Fibroblast of skin of abdomen (primary cell): ENCODE results near the gene CFAP410.
A peak's percentile ranks its signal among the peaks of the same experiment; 100 is the strongest.

Source experiments
- DNase-seq: peaks from one replicate; pipeline ENCODE4 v3.0.0-alpha.2; 2013

CFAP410 gene

DNA sequence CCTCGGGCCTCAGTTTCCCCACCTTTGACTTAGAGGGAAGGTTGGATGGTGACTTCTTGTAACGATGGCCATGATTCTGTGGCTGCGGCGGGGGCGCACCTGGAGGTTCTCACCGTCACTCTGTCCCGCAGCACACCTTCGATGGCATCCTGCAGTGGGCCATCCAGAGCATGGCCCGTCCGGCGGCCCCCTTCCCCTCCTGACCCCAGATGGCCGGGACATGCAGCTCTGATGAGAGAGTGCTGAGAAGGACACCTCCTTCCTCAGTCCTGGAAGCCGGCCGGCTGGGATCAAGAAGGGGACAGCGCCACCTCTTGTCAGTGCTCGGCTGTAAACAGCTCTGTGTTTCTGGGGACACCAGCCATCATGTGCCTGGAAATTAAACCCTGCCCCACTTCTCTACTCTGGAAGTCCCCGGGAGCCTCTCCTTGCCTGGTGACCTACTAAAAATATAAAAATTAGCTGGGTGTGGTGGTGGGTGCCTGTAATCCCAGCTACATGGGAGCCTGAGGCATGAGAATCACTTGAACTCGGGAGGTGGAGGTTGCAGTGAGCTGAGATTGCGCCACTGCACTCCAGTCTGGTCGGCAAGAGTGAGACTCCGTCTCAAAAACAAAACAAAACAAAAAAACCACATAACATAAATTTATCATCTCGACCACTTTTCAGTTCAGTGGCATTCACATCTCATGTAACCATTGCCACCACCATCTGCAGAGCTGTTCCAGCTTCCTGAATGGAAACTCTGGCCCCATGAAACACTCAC is 41.5 kb downstream of the CFAP410 start:
- peak; percentile 74 for DNase-seq

DNA sequence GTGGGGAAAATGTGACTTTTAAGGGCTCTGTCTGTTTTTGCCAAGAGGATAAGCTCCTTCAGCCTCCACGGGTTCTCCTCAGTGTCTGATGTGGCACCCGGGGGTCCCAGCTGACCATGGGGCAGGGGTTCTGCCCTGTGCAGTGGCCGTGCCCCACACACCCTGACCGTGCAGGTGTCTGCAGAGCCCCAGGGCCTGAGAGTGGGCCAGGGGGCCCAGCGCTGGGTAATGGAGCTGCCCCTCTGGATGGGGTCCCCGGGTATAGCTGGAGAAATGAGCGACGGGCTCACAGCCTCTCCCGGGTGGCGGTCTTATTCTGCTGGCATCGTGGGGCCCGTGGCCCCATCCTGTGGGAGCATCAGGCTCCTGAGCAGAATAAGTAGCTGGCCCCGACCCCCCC is 42.3 kb downstream of the CFAP410 start:
- no peak for DNase-seq

DNA sequence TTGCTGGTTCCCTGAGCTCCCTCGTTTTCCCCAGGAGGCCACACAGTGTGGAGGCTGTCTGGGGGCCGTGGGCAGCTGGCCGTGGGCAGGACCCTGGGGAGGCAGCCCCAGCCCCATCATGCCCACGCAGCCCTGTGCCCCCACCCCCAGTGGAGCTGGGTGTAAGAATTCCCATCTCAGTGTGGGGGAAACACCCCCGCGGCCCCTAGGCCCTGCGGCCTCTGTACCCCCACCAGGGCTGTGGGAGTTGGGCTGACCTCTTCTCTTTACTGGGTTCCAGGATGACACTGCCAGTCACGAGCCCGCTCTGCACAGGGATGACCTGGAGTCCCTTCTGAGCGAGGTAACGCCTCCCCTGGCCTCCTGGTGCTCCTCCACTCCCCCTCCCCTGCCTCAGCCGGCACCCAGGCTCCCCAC is 43.1 kb downstream of the CFAP410 start:
- DNase-seq = no peak

DNA sequence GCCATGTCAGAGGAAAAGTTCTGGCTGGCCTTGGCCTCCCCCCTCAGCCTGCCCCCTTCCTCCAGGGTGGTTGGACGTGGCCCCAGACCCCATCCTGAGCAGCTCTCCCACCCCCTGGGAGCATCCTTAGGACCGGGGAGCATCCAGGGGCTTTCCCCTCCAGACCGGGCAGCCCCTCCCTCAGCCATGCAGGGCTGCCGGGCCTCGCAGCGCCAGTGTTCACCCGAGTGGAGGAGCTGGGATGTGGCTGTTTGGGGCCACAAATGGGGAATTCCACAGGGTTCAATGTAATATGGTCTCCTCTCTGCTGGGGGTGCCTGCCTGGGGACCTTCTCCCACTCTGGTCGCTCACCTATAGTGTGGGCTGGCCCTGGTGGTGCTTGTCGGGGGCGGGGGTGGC is 43.5 kb downstream of the CFAP410 start:
- DNase-seq = no peak

DNA sequence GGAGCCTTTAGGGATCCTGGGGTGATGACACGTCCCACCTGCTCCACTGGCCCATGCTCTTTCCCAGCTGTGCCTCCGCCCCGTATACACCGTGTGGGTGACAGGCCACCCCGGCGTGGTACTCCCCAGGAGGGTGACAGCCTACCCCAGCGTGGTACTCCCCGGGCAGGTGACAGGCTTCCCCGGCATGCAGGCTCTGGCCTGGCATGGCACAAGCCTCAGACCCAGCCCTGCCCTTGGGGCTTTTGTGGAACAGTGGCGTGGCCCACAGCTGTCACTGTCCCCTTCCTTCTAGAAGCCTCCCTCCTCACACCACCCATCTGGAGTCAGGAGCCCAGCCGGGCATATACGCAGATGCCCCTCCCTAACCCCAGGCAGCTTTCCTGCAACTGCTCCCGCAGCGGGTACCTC is 44.0 kb downstream of the CFAP410 start:
- no peak for DNase-seq

DNA sequence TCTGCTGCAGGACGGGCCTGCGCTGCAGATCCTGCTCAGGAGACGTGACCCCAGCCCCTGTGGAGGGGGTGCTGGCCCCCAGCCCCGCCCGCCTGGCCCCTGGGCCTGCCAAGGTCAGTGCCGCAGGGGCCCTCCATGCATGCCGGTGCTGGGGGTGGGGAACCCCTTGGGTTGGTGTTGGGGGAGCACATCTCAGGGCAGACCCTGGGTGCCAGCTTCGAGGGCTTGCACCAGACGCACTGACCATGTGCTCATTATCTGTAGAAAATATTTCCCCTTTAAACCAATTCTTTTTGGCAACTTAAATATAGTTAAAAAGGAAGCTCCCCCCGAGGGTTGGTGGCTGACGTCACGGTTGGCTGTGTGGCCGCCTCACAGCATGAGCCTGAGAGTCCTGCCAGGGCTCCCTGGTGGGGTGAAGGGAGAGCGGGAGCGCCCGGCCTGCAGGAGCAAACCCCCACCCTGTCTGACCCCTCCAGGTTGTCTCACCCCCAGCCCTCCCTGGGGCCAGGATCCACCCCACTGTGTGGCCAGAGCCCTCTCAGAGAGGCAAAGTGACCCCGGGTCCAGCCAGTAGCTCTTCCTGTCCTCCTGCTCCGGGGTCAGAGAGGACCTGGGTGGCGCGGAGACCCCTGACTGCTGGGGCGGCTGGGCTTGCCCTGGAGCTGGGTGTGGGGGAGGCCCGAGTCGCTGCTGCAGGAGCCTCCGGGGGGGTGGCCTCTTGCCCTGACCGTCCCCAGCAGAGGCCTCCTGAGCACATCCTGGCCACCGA is 44.6 kb downstream of the CFAP410 start:
- peak; percentile 14 for DNase-seq

DNA sequence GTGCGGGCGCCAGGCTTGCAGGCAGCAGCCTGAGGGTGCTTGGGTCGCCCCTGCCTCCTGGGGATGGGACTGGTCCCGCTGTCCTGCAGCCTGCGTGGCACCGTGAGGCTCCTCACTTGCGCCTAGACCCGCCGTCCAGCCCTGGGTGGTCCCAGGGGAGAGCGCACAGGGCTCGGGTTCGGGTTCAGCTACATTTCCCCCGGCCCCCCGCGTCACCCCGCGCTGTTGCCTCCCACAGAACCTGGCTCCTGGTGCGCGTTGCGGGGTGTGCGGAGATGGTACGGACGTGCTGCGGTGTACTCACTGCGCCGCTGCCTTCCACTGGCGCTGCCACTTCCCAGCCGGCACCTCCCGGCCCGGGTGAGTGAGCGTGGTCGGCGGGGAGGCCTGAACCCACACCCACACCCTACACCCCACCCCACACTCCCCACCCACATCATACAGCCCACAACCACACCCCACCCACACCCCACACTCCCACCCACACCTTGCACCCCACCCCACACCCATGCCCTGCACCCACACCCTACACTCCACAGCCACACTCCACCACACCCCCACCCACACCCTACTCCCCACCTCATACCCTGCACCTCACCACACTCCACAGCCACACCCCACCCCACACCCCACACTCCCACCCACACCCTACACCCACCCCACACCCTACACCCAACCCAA is 45.5 kb downstream of the CFAP410 start:
- DNase-seq = no peak

DNA sequence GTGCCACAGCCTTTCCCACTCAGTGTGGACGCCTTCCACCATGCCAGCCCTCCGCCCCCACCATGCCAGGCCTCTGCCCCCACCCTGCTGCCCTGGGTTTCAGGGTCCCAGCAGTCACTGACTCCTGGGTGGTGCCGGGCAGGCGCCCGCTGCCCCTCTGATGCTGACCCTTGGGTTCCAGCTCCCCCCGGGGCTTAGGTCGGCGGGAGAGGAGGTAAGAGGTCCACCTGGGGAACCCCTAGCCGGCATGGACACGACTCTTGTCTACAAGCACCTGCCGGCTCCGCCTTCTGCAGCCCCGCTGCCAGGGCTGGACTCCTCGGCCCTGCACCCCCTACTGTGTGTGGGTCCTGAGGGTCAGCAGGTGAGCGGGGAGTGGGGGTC is 46.4 kb downstream of the CFAP410 start:
- DNase-seq = no peak

DNA sequence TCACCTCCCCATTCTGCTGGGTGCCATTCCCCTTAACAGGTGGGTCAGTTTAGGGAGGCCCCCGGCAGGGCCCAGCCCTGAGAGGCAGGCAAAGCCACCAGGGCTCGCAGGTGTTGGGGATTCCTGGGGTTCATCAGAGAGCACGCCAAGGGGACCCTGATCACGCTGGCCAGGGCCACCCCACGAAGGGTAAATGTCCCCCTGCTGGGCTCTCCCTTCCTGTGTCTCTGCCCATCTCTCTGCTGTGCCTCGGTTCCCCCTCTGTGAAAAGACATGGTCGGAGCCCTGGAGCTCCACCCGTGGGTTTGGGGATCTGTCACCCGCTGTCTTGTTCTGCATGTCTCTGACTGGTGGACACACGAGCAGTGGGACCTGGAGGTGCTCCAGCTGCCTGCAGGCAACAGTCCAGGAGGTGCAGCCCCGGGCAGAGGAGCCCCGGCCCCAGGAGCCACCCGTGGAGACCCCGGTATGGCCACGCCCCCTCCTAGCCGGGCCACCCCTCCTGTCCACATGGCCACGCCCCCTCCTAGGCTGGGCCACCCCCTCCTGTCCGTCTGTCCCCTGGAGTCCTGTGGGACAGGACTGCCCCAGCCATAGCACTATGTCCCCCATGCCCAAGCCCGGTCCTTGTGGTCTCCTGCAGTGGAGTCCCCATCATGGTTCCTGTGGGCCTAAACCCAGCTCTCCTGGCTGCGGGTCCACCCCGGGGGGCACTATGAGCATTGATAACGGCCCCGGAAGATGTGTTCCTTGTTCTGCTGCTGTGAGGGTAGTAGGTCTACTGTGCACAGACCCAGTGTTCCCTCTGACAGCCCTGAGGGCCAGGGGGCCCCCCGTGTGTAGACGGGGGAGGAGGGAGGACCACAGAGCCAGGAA is 47.0 kb downstream of the CFAP410 start:
- DNase-seq = no peak

DNA sequence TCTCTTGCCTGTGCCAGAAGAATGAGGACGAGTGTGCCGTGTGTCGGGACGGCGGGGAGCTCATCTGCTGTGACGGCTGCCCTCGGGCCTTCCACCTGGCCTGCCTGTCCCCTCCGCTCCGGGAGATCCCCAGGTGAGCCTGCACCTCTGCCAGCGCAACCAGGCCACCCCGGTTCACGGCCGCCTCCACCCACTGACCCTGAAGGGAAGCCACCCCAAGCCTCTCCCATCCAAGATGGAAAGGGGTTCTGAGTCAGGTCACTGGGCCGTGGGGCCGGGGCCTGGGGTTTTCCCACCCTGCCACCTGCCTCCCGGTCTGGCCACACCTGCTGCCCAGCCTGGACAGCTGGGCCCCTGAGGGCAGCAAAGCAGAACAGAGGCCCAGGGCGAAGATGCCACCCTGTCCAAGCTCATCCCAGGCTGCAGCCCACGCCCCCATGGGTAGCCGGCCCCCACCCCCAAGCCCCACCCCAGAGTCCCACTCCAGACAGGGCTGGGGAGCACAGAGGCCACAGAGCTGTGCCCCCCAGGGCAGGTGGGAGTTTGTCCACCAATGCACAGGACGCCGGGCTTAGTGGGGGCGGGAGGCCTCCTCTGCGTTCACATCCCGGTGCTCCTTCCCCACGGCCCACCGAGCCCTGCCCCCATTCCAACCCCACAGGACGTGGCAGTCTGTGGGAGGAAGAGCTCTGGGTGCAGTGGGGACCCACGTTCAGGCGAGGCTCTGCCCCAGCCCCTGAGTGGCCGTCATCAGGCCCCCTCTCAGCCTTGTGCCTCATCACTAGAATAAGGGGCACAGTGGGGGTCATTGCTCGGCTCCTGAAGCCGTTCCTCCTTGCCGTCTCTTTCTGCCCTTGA is 47.9 kb downstream of the CFAP410 start:
- DNase-seq = no peak

DNA sequence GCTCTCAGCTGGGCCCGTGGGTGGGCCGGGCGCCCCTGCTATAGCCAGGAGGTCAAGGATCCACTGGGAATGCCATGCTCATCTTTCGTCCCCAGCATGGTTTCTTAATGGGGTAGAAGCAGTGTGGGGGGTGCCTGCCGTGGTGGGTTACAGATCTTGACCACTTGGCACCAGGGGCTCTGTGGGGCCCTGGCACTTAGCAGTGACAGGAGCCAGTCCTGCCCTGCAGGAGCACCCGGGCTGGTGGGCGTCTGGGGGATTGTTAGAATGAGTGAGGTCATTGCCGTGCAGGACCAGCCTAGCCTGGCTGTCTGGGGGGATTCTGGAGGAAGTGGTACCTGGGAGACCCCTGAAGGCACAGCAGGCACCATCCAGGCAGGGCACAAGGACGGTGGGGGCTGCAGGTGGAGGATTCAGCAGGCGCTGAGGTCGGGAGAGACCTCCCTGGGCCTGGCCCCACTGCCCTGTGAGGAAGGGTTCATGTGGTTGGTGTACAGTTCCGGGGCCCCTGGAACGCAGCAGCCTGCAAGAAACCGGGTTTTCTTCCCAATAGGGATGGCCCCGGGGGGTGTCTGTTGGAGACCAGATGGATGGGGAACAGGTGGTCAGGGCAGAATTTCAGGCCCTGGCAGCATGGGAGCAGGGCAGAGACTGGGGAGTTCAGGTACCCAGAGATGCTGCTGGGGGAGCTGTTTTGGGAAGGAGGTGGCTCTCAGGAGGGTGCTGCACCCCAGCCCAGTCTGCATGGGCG is 48.7 kb downstream of the CFAP410 start:
- no peak for DNase-seq

DNA sequence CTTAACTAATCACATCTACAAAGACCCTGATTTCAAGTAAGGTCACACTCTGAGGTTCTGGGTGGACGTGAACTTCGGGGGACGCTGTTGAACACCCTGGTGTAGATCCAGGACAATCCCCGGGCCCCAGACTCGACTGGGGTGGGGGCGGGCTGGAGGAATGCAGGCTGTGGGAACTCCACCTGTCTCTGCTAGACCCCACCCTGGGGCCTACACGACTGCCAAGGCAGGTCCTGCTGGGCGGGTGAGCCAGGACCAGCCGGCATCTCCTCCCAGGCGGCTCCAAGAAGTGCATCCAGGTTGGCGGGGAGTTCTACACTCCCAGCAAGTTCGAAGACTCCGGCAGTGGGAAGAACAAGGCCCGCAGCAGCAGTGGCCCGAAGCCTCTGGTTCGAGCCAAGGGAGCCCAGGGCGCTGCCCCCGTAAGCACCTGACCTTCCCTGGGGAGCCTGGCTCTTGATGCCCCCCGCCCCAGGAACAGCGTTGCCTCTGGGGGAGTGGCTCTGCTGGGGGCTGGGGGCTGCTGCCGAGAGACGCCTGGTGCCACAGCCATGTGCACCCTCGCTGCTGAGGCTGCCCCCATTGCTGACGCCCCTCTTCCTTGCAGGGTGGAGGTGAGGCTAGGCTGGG is 49.7 kb downstream of the CFAP410 start:
- DNase-seq = no peak

DNA sequence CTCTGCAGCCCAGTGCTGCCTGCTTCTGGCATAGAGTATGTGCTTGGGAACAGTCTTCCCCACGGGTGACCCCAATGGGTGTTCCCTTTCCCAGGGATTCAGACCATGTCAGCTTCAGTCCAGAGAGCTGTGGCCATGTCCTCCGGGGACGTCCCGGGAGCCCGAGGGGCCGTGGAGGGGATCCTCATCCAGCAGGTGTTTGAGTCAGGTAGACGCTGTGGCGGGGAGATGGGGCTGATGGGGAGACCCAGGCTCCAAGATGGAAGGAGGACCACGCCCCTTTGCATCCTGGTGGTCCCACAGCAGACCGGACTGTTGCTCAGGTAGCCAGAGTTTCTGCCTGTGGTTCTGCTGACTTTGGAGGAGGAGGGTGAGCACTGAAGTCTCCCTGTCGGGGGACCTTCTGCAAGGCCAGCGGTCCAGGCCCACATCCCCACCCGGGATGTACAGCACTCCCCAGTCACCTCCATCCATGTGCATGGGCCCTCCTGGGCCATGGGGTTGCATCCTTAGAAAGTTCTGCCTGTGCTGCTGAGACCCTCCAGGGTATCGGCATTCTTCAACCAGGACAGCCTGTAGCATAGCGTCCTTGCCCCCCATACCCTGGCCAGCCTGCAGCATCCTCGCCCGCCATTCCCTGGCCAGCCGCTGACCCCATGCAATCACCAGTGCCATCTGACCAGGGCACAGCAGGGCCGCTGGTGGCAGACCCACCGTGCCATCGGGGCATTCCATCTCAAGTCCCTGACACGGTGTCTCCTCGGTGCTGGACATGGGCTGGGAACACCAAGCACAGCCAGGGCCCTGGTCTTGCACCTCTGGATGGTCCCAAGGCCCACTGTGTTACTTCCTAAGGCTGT is 50.7 kb downstream of the CFAP410 start:
- no peak for DNase-seq

DNA sequence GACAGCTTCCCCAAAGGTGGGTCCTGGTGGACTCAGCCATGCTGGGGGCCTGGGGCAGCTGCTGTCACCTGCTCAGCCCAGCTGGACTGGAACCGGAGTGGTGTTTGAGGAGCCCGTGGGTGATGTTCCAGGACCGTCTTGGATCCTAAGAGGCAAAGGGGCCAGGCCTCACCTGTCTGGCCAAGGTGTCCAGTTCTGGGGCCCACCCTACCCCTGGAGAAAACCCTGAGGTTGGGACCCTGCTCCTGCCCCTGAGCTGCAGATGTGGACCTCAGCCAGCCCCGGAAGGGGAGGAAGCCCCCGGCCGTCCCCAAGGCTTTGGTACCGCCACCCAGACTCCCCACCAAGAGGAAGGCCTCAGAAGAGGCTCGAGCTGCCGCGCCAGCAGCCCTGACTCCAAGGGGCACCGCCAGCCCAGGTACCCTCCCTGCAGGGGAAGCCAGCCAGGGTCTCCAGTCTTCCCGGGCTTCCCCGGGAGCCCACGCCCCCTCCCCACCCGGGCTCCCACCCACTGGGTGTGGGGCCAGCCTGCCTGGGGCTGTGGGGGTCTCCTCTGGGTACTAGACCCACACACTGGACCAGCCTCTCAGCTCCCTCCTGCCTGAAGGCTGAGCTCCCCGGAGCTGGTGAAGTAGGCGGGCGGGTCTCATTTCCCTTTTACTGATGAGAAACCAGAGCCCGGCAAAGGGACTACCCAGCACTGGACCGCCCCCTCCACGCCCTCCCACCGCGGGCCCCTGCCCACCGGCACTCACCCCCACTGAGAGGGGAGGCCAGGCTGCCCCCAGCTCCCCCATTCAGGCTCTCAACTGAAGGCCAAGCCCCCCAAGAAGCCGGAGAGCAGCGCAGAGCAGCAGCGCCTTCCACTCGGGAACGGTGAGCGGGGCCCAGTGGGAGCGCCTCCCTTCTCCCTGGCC is 52.2 kb downstream of the CFAP410 start:
- DNase-seq = no peak

DNA sequence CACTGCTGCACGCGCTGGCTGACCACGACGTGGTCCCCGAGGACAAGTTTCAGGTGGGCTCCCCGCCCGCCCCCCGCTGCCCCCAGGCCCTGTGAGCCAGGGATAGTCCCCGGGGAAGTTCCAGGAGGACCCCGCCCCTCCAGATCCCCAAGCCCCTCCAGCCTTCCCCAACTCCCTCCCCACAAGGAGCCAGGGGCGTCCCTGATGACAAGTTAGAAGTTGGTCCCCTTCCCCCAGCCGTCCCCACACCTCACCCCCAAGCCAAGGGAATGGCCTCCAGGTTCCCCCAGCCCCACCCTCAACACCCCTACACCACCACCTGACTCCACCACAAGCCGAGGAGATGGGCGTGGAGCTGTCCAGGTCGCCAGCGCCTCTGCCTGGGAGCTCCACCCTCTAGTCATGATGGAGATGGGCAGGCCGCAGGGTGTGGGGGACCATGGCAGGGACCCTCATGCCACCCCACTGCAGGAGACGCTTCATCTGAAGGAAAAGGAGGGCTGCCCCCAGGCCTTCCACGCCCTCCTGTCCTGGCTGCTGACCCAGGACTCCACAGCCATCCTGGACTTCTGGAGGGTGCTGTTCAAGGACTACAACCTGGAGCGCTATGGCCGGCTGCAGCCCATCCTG is 53.0 kb downstream of the CFAP410 start:
- DNase-seq = no peak

DNA sequence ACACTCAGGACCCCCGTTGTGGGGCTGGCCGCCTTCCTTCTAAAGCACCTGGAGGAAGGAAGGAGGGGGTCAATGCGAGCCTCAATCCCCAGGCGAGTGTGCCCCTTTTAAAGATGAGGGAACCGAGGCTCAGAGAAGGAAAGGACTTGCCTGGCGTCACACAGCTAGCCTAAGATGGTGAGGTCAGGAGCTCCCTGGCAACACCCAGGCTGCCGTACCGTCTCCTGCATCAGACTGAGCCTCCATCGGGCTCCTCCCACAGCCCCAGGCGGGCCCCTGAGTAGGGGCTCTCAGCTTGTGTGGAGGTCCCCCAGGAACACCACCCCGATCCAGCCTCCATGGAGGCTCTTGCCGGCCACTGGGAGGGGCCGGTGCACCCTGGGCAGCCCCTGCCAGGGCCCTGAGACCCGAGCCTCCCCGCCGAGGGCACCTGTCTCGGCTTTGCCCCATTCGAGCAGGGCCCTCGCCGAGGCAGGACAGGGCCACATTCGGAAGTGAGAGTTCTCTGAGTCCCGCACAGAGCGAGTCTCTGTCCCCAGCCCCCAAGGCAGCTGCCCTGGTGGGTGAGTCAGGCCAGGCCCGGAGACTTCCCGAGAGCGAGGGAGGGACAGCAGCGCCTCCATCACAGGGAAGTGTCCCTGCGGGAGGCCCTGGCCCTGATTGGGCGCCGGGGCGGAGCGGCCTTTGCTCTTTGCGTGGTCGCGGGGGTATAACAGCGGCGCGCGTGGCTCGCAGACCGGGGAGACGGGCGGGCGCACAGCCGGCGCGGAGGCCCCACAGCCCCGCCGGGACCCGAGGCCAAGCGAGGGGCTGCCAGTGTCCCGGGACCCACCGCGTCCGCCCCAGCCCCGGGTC is 53.8 kb downstream of the CFAP410 start, which contains the start of gene AIRE:
Gene AIRE (plus strand): TSS at position 739 of the 855 bp plus-strand sequence. CDS start 131 bp downstream, outside the sequence.
- peak; percentile 26 for DNase-seq
